ENCODE data around the gene MRTFA.

GRCh38 chr22:40618400-40618799 lies 18.1 kb downstream of the MRTFA start:
- TF ChIP-seq POLR2A (IDR thresholded peaks at IDR 0.05) (no peak), CTCF (IDR thresholded peaks at IDR 0.05) (no peak), EP300 (IDR thresholded peaks at IDR 0.05) (no peak), POLR2AphosphoS5 (IDR thresholded peaks at IDR 0.05) (no peak)
